GM18505 (cell line): ENCODE results near the gene SNAI1.
"Not testable (repeated sequence)": the region's sequence is repeated elsewhere in the genome, so short reads cannot be mapped to it uniquely, and the experiment has no call there.

Experiments used
- ATAC-seq: cut with Tn5 transposase; IDR thresholded peaks from one replicate; pipeline ENCODE4 v1.9.1; 2021; ENCODE audit not compliant: unreplicated experiment
- POLR2A ChIP-seq: IDR thresholded peaks from 4 replicates; pipeline ENCODE4 v1.6.1; 2011; ENCODE audit warnings: borderline replicate concordance; ENCODE audit not compliant: insufficient read depth, insufficient read length; ENCODE audit errors: extremely low read depth

The SNAI1 gene

DNA sequence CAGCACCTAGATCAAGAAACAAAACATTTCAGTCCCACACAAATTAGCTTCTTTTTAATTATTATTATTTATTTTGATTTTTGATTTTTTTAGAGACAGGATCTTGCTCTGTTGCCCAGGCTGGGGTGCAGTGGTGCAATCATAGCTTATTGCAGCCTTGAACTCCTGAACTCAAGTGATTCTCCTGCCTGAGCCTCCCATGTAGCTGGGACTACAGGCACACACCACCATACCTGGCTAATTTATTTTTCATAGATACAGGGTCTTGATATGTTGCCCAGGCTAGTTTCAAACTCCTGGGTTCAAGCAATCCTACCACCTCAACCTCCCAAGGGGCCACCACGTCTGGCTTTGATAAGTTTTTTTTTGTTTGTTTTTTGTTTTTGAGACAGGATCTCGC, 24.6 kb downstream of the SNAI1 start:
- TF ChIP-seq POLR2A = no peak
- ATAC-seq = no peak

DNA sequence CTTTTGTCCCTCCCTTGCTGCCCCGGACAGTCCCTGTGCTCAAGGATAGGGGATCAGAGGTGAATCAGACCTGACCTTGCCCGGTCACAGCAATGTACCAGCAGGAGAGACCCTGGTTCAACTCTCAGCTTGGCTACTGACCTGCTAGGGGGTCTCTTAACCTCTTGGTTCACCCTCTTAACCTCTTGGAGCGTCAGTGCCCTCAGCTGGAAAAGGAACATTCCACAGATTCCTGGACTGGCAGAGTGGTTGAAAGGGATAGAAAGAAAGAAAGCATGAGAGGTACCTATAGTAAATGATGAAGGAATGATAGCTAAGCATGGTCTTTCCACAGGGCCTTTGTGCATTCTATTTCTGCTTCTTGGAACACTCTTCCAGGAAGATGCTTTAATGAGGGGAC, 25.2 kb downstream of the SNAI1 start:
- TF ChIP-seq POLR2A = no peak

DNA sequence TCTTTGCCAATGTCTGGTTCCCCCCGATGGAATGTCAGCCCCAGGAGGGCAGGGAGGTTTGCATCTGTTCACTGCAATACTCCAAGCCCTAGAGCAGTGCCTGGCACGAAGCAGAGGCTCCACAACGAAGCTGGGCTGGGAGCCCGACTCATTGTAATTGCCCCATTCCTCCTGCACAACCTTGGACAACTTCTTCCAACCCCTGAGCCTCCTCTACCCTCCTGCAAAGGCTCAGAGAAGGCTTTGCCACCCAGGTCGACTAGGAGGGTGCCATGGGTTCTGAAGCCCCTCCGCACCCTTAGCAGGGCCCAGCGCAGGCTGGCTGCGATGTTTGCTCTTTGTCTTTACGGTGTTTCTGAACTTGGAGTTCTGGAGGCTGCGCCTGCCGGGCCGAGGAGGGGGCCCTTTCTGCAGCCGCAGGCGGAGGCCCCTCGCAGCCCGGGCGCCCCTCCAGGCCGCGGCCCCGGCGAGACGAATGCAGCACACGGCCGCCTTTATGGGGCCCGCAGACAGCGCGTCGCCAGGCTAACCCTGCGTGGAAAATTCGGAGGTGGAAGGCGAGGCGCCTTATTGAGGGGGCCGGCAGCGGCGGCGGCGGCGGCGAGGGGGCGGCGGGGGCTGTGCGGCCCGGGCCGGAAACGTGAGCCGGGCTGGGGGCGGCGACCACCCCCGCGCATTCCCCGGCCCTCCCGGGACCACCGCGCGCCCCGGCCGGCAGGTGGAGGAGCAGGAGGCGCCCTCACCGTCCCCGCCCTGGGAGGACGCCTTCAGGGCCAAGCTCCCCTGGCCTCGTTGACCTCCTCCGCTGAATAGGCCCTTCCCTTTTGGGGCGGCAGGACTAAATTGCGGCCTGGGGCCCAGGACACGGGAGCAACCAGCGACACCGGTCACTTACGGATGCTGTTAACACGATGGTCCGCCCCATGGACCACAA, 27.0 kb downstream of the SNAI1 start:
- no peak for ATAC-seq

More for the DNA sequence above, 25.2 kb downstream of the SNAI1 start:
- no peak for ATAC-seq

GRCh38 chr20:50011597-50011996, 28.8 kb downstream of the SNAI1 start:
- not testable (repeated sequence) for ATAC-seq

More for the DNA sequence above, 27.0 kb downstream of the SNAI1 start:
- no peak for TF ChIP-seq POLR2A

DNA sequence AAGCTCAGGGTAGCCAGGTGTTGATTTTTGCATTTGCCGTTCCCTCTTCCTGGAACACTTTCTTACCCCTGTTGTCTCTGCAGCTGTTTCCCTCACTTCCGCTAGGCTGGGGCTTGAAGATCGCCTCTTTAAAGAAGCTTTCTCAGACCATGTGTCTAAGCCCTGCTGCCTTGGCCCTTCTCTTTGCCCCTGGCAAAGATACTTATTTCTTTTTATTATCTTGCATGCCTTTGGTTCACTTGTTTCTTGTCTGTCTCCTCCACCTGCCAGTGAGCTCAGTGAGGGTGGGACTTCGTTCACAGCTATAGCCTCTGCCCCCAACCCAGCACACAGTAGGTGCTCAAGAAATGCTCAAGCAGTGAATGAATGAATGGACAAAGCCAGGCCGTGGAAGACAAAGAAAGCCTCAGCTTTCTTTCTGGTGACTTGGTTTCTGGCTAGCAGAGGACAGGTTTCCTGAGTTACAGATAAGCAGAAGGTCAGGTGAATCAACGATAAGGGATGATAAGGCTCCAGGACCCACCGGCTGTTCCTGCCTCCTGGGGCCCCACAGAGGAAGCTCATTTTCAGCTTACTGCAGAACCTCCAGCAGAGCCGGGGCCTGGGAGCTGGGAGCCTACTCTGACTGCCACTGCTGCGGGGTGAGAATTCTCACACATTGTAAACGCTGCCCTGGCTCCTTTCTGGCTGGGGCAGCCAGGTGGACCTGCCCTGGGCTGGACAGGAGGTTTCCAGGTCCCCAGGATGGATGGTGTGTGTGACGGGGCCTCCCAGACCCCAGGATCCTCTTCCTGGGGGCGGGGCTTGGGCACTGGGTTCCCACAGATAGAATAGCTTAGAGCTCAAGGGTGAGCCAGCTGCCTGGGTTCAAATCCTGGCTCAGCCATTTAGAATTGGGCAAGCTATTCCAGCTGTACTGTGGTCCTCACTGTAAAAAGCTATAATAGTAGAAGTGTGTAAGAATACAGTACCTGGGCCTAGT, 29.8 kb downstream of the SNAI1 start:
- no peak for ATAC-seq
- no peak for TF ChIP-seq POLR2A

DNA sequence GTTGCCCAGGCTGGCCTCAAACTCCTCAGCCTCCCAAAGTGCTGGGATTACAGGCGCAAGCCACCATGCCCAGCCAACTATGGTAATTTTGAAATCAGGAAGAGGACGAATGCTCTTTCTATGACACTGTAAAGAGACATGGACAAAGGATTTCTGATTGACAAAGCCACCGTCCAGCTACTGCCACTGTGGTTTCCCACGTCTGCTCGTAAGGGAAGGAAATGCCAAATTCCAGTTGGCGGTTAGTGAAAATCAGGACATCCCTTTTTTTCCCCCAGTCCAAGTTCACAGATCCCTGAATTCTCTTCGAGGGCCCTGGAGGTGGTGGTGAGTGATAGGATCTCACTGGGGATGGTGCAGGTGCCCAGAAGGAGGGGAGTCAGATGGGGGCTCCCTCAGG, 31.2 kb downstream of the SNAI1 start:
- TF ChIP-seq POLR2A = no peak
- no peak for ATAC-seq

DNA sequence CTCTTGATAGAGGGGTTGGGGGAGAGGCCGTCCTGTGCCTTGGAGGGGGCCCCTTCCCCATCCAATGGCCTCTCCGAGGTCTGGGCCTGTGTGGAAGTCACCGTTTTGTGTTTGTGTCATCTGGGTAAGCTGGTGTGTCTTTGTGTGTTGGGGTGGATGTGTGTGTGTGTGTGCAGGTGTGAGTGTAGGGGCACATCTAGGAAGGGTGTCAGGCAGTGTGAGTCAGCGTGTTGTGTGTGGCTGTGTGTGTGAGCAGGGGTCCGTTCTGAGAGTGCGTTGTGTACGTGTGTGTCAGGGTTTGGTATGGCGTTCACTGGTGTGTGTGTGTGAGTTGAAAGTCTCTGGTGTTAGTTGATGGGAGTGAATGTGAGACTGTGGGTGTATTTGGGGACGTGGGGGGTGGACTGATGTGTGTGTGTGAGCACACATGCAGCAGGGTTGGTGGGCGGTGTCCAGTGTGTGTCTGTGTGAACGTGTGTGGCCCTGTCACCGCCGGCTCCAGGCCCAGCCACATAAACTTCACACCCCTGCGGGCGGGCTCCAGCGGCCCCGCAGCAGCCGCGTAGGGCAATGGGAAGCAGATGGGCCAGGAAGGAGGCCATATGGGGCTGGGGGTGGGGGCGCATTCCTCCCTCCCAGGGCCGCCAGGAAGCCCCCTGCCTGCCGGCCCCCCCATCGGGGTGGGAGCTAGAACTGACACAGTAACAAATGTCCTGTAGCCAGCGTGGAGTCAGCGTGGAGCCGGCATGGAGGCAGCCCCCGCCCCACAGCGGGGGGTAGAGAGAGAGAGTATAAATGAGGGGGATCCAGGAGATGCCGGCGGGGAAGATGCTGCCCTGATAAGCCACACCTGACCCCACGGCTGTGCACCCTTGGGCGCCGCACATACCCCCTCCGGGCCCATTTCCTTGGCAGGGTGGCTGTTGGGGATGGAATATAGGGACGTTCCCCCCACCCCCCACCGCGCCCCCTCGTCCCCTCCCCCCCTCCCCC, 32.1 kb downstream of the SNAI1 start:
- ATAC-seq = no peak
- no peak for TF ChIP-seq POLR2A

DNA sequence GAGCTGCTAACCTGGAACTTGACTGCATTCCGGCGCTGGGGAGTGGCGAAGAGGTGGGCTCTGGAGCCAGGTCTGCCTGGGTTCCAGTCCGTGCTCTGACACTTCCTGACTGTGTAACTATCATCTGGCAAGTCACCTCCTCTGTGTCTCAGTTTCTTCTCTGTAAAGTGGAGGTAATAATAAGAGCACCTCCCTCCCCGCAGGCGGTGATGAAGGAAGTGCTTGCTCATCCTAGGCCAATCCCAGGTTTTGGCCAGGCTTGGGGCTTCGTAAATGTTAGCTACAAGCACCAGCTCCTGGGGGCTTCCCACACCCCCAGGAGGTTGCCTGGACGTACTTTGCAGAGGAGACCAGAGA, 32.8 kb downstream of the SNAI1 start:
- ATAC-seq = no peak
- no peak for TF ChIP-seq POLR2A

DNA sequence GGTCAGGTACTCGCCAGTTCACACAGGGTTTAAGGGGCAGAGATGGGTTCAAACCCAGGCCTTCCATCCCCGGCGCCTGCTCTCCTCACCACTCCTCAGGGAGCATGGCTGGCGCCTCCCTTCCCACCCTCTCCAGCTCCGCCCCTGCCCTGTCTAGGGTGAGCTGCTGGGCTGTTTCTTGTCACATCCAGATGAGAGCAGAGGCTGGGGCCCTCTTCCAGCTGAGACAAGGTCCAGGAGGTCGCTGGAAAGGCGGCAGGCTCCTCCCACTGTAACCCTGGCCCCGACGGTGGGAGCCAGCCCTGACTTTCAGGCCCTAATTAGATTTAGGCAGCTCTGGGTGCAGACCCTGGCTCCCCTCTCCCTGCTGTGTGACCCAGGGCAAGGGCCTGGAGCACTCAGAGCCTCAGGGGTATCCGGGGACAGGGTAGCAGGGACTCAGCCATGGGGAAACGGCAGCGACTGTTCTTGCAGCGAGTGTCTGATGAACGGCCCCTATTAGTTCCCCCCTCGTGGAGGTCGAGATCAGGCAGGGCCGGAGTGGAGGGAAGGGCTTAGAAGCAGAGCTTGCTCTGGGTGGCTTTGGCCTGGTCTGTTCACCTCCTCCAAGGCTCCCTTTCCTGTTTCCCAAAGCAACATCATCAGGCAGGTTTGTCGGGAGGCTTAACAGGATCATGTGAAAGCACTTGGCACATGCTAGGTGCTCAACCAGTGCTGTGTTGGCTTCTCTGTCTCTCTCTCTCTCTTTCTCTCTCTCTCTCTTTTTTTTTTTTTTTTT, 33.4 kb downstream of the SNAI1 start:
- no peak for ATAC-seq
- no peak for TF ChIP-seq POLR2A

GRCh38 chr20:50017160-50017559, 34.4 kb downstream of the SNAI1 start:
- ATAC-seq = no peak
- no peak for TF ChIP-seq POLR2A

DNA sequence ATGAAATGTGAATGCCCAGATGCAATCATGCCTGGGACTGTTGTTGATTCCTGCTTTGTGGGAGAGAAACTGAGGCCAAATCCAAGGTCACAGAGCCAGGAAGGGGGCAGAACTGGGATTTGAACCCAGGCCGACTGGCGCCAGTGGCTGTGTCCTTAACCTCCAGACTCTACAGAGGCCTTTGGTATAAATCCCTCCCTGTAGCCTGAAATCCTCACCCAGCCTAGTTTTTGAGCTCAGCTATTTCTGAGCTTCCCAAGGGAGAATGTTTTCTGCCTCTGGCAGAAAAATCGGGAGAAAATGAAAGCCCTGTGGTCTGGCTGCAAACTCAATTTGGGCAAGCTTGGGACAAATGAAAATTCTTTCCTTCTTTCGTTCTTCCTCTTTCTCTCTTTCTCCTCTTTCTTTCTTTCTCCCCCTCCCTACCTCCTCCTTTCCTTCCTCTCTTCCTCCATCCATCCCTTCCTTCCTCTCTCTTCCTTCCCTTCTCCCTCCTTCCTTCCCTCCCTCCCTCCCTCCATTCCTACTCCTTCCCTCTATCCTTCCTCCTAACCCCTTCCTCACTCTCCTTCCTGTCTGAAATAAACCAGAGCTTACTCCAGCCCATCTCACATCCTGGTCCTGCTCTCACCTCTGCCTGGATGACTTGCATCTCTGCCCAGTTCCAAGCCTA, 34.9 kb downstream of the SNAI1 start:
- ATAC-seq = no peak
- TF ChIP-seq POLR2A = no peak

GRCh38 chr20:50019466-50020256, 36.9 kb downstream of the SNAI1 start:
- no peak for TF ChIP-seq POLR2A
- no peak for ATAC-seq
